LNCaP clone FGC (cell line): Measurements from ENCODE around the gene GALNT12.

Source experiments
- DNase-seq: peaks from one replicate; pipeline ENCODE4 v3.0.0-alpha.2; 2011; ENCODE audit warnings: low read depth
- H3K4me3 ChIP-seq: 2 replicates; pipeline ENCODE4 v1.5.1; 2011; ENCODE audit warnings: mild to moderate bottlenecking, low read depth, low read length, control low read depth
- TF ChIP-seq, protein P1 (sequence below): IDR thresholded peaks from 2 replicates; pipeline ENCODE4 v1.5.1; 2012; ENCODE audit warnings: mild to moderate bottlenecking; ENCODE audit not compliant: control insufficient read depth, insufficient read depth; ENCODE audit errors: extremely low read depth

The GALNT12 gene

DNA sequence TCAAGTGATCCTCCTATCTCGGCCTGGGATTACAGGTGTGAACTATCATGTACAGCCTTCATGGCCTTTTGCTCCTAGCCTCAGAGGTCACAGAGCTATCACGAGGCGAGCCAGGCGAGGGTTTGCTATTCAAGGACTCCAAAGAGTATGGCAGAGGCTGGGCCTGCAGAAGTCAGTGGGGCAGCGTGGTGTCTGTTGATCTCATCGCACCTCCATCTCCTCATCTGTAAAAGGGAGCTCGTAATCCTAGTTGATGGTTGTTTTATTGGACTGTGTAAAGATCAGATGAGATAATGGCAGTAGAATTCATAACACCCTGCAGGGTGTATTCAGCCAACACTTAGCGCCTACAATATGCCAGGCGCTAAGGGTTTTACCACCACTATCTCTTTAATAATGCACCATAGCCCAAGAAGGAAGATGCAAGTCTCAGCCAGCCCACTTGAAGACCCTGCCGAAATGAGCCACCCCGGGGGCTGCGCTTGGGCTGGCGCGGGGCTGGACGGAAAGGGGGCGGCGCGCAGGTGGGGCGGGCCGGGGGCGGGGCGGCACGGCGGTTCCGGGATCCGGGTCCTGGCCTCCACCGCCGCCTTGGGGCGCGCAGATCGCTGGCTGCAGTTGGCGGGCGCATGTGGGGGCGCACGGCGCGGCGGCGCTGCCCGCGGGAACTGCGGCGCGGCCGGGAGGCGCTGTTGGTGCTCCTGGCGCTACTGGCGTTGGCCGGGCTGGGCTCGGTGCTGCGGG, at the start of gene GALNT12:
Gene GALNT12 (plus strand): TSS at position 601 of the 744 bp plus-strand sequence. CDS start 29 bp downstream, at position 630.
- peak within 1 kb of the TSS; percentile 16; the same call in 1 of the 2 replicates for H3K4me3 ChIP-seq
- peak; percentile 72 for DNase-seq
- TF ChIP-seq, protein P1, sequence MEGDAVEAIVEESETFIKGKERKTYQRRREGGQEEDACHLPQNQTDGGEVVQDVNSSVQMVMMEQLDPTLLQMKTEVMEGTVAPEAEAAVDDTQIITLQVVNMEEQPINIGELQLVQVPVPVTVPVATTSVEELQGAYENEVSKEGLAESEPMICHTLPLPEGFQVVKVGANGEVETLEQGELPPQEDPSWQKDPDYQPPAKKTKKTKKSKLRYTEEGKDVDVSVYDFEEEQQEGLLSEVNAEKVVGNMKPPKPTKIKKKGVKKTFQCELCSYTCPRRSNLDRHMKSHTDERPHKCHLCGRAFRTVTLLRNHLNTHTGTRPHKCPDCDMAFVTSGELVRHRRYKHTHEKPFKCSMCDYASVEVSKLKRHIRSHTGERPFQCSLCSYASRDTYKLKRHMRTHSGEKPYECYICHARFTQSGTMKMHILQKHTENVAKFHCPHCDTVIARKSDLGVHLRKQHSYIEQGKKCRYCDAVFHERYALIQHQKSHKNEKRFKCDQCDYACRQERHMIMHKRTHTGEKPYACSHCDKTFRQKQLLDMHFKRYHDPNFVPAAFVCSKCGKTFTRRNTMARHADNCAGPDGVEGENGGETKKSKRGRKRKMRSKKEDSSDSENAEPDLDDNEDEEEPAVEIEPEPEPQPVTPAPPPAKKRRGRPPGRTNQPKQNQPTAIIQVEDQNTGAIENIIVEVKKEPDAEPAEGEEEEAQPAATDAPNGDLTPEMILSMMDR: peak; percentile 17; the same call in 1 of the 2 replicates

GRCh38 chr9:98760231-98760630, 47.2 kb upstream of the GALNT12 start:
- no peak for DNase-seq
- H3K4me3 ChIP-seq: no peak overlapping the region
- TF ChIP-seq, protein P1: no peak

GRCh38 chr9:98763986-98764745, 43.3 kb upstream of the GALNT12 start:
- no peak for DNase-seq
- no peak overlapping the region for H3K4me3 ChIP-seq
- TF ChIP-seq, protein P1: no peak

GRCh38 chr9:98765256-98765655, 42.2 kb upstream of the GALNT12 start:
- H3K4me3 ChIP-seq: no peak overlapping the region
- DNase-seq: no peak
- TF ChIP-seq, protein P1: no peak

- no peak overlapping the region for H3K4me3 ChIP-seq
- TF ChIP-seq, protein P1: no peak
- no peak for DNase-seq
These were observed 40.9 kb upstream of the GALNT12 start for GRCh38 chr9:98766586-98766985.

GRCh38 chr9:98767196-98767595, 40.3 kb upstream of the GALNT12 start:
- H3K4me3 ChIP-seq: no peak overlapping the region
- TF ChIP-seq, protein P1: no peak
- DNase-seq: no peak

- TF ChIP-seq, protein P1: no peak
- no peak for DNase-seq
These were observed 39.6 kb upstream of the GALNT12 start for GRCh38 chr9:98767915-98768314.

More at GRCh38 chr9:98767915-98768314, 39.6 kb upstream of the GALNT12 start:
- H3K4me3 ChIP-seq: no peak overlapping the region
